Endothelial cell of umbilical vein (primary cell): ENCODE data around the gene CEP44. TPM values are rescaled to one million over a fixed set of nuclear protein-coding genes. Genes with fewer than 3 reads are reported as not detected.

Experiments
- BruUV-seq: library from RNA; stranded (reverse); fragments of 400-500 nt; replicated peaks from 2 replicates; lab custom pipeline; 2021; lab: Mats Ljungman, UMichigan
- CTCF ChIA-PET: fragments of 300-600, 350-600 bp; sonication (Branson Sonifier 250); formaldehyde crosslinking; loops from one replicate; lab custom pipeline; 2021; ENCODE audit warnings: antibody characterized with exemption, inconsistent platforms; lab: Charles Lee
- POLR2A ChIA-PET: fragments of 300-600, 350-600 bp; sonication (Branson Sonifier 250); formaldehyde crosslinking; loops from one replicate; lab custom pipeline; 2021; ENCODE audit warnings: antibody characterized with exemption, inconsistent platforms; lab: Charles Lee
- DNase-seq: peaks from one replicate; pipeline ENCODE4 v3.0.0-alpha.2; 2011; ENCODE audit warnings: low read depth, low spot score
- FAIRE-seq: peaks from 2 replicates; lab custom pipeline; 2011; peaks lifted over from hg19 to GRCh38; lab: Jason Lieb, UNC
- H2AFZ ChIP-seq: 2 replicates; pipeline ENCODE4 v1.6.0; 2012; ENCODE audit warnings: low read depth, low read length, control low read depth, inconsistent platforms
- H3K27ac ChIP-seq: 2 replicates; pipeline ENCODE4 v1.5.1; 2011; ENCODE audit warnings: low read depth, mild to moderate bottlenecking, control low read depth, low read length, moderate library complexity; ENCODE audit not compliant: insufficient read depth
- H3K27me3 ChIP-seq, 2 experiments: 2 replicates each; pipeline versions ENCODE4 v1.6.0 to v1.6.1; 2011; ENCODE audit warnings: low read length in 2 of 2, mixed read lengths in 1 of 2; ENCODE audit not compliant: control insufficient read depth in 2 of 2, insufficient read depth in 2 of 2
- H3K36me3 ChIP-seq, 2 experiments: 2 replicates in 1 of 2; 3 replicates in 1 of 2; pipeline ENCODE4 v1.5.1; 2011; ENCODE audit warnings: low read length in 2 of 2, mild to moderate bottlenecking in 1 of 2, moderate library complexity in 1 of 2; ENCODE audit not compliant: control insufficient read depth in 2 of 2, insufficient read depth in 2 of 2; ENCODE audit errors: extremely low read depth in 1 of 2
- H3K4me1 ChIP-seq: 3 replicates; pipeline ENCODE4 v1.5.1; 2011; ENCODE audit warnings: mild to moderate bottlenecking, low read length; ENCODE audit not compliant: control insufficient read depth, insufficient read depth; ENCODE audit errors: extremely low read depth
- H3K4me2 ChIP-seq: 2 replicates; pipeline ENCODE4 v1.6.1; 2011; ENCODE audit warnings: low read length, control low read depth, mixed read lengths; ENCODE audit not compliant: insufficient read depth
- H3K4me3 ChIP-seq, 3 experiments: fragments of 200-600 bp in 1 of 3; sonication (generic), shearing (Covaris generic) in 1 of 3; replicated peaks in 1 of 3; 2 replicates each; pipeline ENCODE4 v1.5.1; 2011 to 2016; ENCODE audit warnings: control low read depth in 3 of 3, low read length in 3 of 3, mild to moderate bottlenecking in 2 of 3, inconsistent platforms in 1 of 3, low read depth in 1 of 3, moderate library complexity in 1 of 3; ENCODE audit not compliant: insufficient read depth in 1 of 3
- H3K79me2 ChIP-seq: 2 replicates; pipeline ENCODE4 v1.6.0; 2012; ENCODE audit warnings: low read length, inconsistent platforms; ENCODE audit not compliant: control insufficient read depth, insufficient read depth
- H3K9ac ChIP-seq: replicated peaks from 2 replicates; pipeline ENCODE3; 2011; ENCODE audit warnings: low read length, control low read depth; ENCODE audit not compliant: insufficient read depth; ENCODE audit errors: extremely low read depth
- H3K9me1 ChIP-seq: replicated peaks from 3 replicates; pipeline ENCODE4 v1.6.0; 2011; ENCODE audit warnings: mild to moderate bottlenecking, low read length; ENCODE audit not compliant: control insufficient read depth, insufficient read depth; ENCODE audit errors: extremely low read depth
- H3K9me3 ChIP-seq: replicated peaks from 2 replicates; pipeline ENCODE4 v1.5.1; 2012; ENCODE audit warnings: low read length, inconsistent platforms; ENCODE audit not compliant: control insufficient read depth, insufficient read depth
- H4K20me1 ChIP-seq: replicated peaks from 2 replicates; pipeline ENCODE3; 2011; ENCODE audit warnings: mild to moderate bottlenecking, low read length; ENCODE audit not compliant: control insufficient read depth, insufficient read depth; ENCODE audit errors: extremely low read depth
- EZH2 ChIP-seq: IDR thresholded peaks from 2 replicates; pipeline ENCODE4 v1.6.1; 2012; ENCODE audit warnings: borderline replicate concordance, low read depth, mild to moderate bottlenecking, moderate library complexity, low read length, inconsistent platforms; ENCODE audit not compliant: severe bottlenecking
- FOS ChIP-seq: IDR thresholded peaks from 2 replicates; pipeline ENCODE4 v1.6.1; 2011; ENCODE audit warnings: mild to moderate bottlenecking, low read length, moderate library complexity, borderline replicate concordance; ENCODE audit not compliant: insufficient read depth
- GATA2 ChIP-seq: IDR thresholded peaks from 2 replicates; pipeline ENCODE4 v1.7.0; 2011; ENCODE audit warnings: low read depth, mild to moderate bottlenecking, moderate library complexity, mixed read lengths, low read length; ENCODE audit not compliant: insufficient read length, insufficient read depth
- JUN ChIP-seq: IDR thresholded peaks from 2 replicates; pipeline ENCODE4 v1.6.1; 2011; ENCODE audit warnings: borderline replicate concordance, low read depth; ENCODE audit not compliant: insufficient read length, insufficient read depth
- MYC ChIP-seq: IDR thresholded peaks from one replicate; pipeline ENCODE4 v1.6.1; 2011; ENCODE audit warnings: mild to moderate bottlenecking, low read depth, low read length
- POLR2A ChIP-seq: IDR thresholded peaks from 2 replicates; pipeline ENCODE4 v1.6.1; 2012; ENCODE audit warnings: low read depth, mild to moderate bottlenecking, control low read depth, low read length
- POLR2AphosphoS5 ChIP-seq: IDR thresholded peaks from 2 replicates; pipeline ENCODE4 v1.6.1; 2012; ENCODE audit warnings: low read depth, mild to moderate bottlenecking, control low read depth, low read length, moderate library complexity; ENCODE audit not compliant: insufficient read depth
- dilution Hi-C: fragments of 300-500 bp; cut with MboI; formaldehyde crosslinking; loops from one replicate; pipeline ENCODE4 v1.15.0; 2019; ENCODE audit warnings: low sequenced_read_pairs; ENCODE audit not compliant: extremely low pct_ligation_motif_present
- intact Hi-C: fragments of 100-400 bp; cut with micrococcal nuclease; formaldehyde crosslinking; loops from one replicate; pipeline ENCODE4 v1.10.0; 2022
- polyA plus RNA-seq, 4 experiments: library from polyadenylated mRNA; depleted of rRNA in 3 of 4; stranded (reverse) in 3 of 4; unstranded in 1 of 4; fragments of >200 nt; gene quantifications; 2 replicates each; pipeline versions ENCODE4 v1.2.1 to v1.2.3, GENCODE V29; 2011 to 2012; ENCODE audit warnings: missing spikeins in 1 of 4
- total RNA-seq: library from RNA; stranded (reverse); gene quantifications from 2 replicates; pipeline ENCODE4 v1.2.3, GENCODE V29; 2021
- TF ChIP-seq, protein P1 (sequence below), 2 donors: IDR thresholded peaks; 1 replicate in 1 of 2; 2 replicates in 1 of 2; pipeline ENCODE4 v1.5.1; 2011; ENCODE audit warnings: low read length in 2 of 2, mild to moderate bottlenecking in 2 of 2, moderate library complexity in 2 of 2, control low read depth in 1 of 2, inconsistent platforms in 1 of 2, low read depth in 1 of 2; ENCODE audit not compliant: insufficient read depth in 1 of 2; ENCODE audit errors: extremely low read depth in 1 of 2
- TF ChIP-seq, protein P2 (sequence below): IDR thresholded peaks from 2 replicates; pipeline ENCODE4 v1.6.1; 2011; ENCODE audit not compliant: insufficient read depth, insufficient read length

Gene CEP44
- total and polyA plus RNA-seq, 2 donors (not counting 3 experiments of a cell fraction or from before 2014, with no cell fraction given) = 2.0 to 13.0 TPM

DNA sequence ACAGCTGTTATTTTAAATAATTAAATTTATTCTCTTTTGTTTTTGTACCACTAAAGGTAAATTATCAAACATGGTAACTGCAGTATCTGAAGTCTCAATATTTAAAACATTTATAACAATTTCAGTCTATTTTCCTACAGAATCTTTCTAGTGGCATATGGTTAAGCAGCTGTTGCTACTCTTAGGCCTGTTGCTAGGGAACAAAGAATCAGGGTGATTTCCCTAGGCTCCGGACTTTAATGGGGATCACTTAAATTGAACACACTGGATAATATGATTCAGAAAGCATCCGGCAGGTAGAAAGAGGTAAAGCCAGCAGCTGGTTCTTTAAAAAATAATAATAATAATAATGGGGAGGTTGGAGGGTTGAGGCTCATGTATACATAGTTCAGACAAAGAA is 17.8 kb upstream of the CEP44 start:
- H3K27ac ChIP-seq = no peak overlapping the region
- DNase-seq (no peak), FAIRE-seq (no peak)
- intact Hi-C loops (no loop called here), dilution Hi-C loops (no loop called here)
- H3K9me1 ChIP-seq = no peaks in the 10 kb centered on the region
- POLR2A ChIA-PET = no interaction called here
- TF ChIP-seq POLR2A (no peak), FOS (no peak), GATA2 (no peak), MYC (no peak), POLR2AphosphoS5 (no peak), EZH2 (no peak), JUN (no peak)
- TF ChIP-seq, protein P1, sequence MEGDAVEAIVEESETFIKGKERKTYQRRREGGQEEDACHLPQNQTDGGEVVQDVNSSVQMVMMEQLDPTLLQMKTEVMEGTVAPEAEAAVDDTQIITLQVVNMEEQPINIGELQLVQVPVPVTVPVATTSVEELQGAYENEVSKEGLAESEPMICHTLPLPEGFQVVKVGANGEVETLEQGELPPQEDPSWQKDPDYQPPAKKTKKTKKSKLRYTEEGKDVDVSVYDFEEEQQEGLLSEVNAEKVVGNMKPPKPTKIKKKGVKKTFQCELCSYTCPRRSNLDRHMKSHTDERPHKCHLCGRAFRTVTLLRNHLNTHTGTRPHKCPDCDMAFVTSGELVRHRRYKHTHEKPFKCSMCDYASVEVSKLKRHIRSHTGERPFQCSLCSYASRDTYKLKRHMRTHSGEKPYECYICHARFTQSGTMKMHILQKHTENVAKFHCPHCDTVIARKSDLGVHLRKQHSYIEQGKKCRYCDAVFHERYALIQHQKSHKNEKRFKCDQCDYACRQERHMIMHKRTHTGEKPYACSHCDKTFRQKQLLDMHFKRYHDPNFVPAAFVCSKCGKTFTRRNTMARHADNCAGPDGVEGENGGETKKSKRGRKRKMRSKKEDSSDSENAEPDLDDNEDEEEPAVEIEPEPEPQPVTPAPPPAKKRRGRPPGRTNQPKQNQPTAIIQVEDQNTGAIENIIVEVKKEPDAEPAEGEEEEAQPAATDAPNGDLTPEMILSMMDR (IDR thresholded peaks at IDR 0.05; ENCODE audit: extremely low read depth in 1 of 2, insufficient read depth in 1 of 2, low read depth in 1 of 2, low read length in 2 of 2) = no peak
- TF ChIP-seq, protein P2, sequence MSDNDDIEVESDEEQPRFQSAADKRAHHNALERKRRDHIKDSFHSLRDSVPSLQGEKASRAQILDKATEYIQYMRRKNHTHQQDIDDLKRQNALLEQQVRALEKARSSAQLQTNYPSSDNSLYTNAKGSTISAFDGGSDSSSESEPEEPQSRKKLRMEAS = no peak
- H3K36me3 ChIP-seq = no peaks in the 10 kb centered on the region
- no peaks in the 10 kb centered on the region for H4K20me1 ChIP-seq
- no peak overlapping the region for H3K9ac ChIP-seq
- no peaks in the 10 kb centered on the region for H3K4me1 ChIP-seq
- BruUV-seq = no TSS peak
- H3K79me2 ChIP-seq = no peaks in the 10 kb centered on the region
- no peak overlapping the region for H2AFZ ChIP-seq
- H3K4me2 ChIP-seq = no peak overlapping the region
- no peaks in the 10 kb centered on the region for H3K9me3 ChIP-seq
- CTCF ChIA-PET = interaction anchor here (0.9 kb wide), 1 partner anchor 9 kb away, joined by 3 read pairs; no protein-coding TSS in a partner anchor
- H3K27me3 ChIP-seq = no peaks in the 10 kb centered on the region
- no peak overlapping the region for H3K4me3 ChIP-seq
